Panc1 (cell line): ENCODE results near the gene SH3PXD2A. TPM values are rescaled to one million over a fixed set of nuclear protein-coding genes. Genes with fewer than 3 reads are reported as not detected.

Source experiments
- ATAC-seq: fragments of 200-7000 bp; cut with Tn5 transposase; 2 replicates; pipeline ENCODE4 v1.9.1; 2020; ENCODE audit warnings: mild to moderate bottlenecking, moderate library complexity
- BruUV-seq: library from RNA; stranded (reverse); fragments of 400-500 nt; replicated peaks from 2 replicates; lab custom pipeline; 2021; lab: Mats Ljungman, UMichigan
- CTCF ChIA-PET: fragments of 300-600 bp; sonication (Branson Sonifier 250); formaldehyde crosslinking; loops from one replicate; lab custom pipeline; 2022; ENCODE audit warnings: antibody characterized with exemption; lab: Charles Lee
- POLR2A ChIA-PET: fragments of 300-600 bp; sonication (Branson Sonifier 250); formaldehyde crosslinking; loops from one replicate; lab custom pipeline; 2022; ENCODE audit warnings: antibody characterized with exemption; lab: Charles Lee
- DNase-seq: peaks from one replicate; pipeline ENCODE4 v3.0.0-alpha.2; 2010; ENCODE audit warnings: low read depth, low spot score
- H3K27ac ChIP-seq: 2 replicates; pipeline ENCODE4 v1.5.1; 2011; ENCODE audit warnings: mild to moderate bottlenecking, low read length, inconsistent platforms
- H3K27me3 ChIP-seq: fragments of 200-500 bp; sonication (Bioruptor generic); 2 replicates; pipeline ENCODE4 v1.6.0; 2014; ENCODE audit warnings: low read length, inconsistent platforms; ENCODE audit not compliant: control insufficient read depth, insufficient read depth
- H3K36me3 ChIP-seq: fragments of 200-500 bp; sonication (Bioruptor generic); 2 replicates; pipeline ENCODE4 v1.5.1; 2014; ENCODE audit warnings: inconsistent platforms, mild to moderate bottlenecking, low read length, moderate library complexity; ENCODE audit not compliant: control insufficient read depth, insufficient read depth
- H3K4me1 ChIP-seq: 2 replicates; pipeline ENCODE4 v1.5.1; 2011; ENCODE audit warnings: inconsistent platforms, mild to moderate bottlenecking, low read length, moderate library complexity; ENCODE audit not compliant: control insufficient read depth, insufficient read depth
- H3K4me3 ChIP-seq, 2 experiments: 2 replicates each; pipeline ENCODE4 v1.5.1; 2011 to 2012; ENCODE audit warnings: low read depth in 2 of 2, low read length in 2 of 2, mild to moderate bottlenecking in 2 of 2, inconsistent platforms in 1 of 2, moderate library complexity in 1 of 2
- H3K9me3 ChIP-seq: fragments of 200-500 bp; sonication (Bioruptor generic); 2 replicates; pipeline ENCODE4 v1.5.1; 2014; ENCODE audit warnings: low read depth, mild to moderate bottlenecking, inconsistent platforms, low read length, moderate library complexity; ENCODE audit not compliant: control insufficient read depth, insufficient read depth
- POLR2AphosphoS5 ChIP-seq: IDR thresholded peaks from 2 replicates; pipeline ENCODE4 v1.6.1; 2012; ENCODE audit warnings: mild to moderate bottlenecking, low read depth, low read length, moderate library complexity
- SIN3A ChIP-seq: IDR thresholded peaks from 2 replicates; pipeline ENCODE4 v1.6.1; 2012; ENCODE audit warnings: low read depth, mild to moderate bottlenecking, low read length, moderate library complexity, borderline replicate concordance; ENCODE audit not compliant: insufficient read depth
- TCF7L2 ChIP-seq: IDR thresholded peaks from 2 replicates; pipeline ENCODE4 v1.6.1; 2011; ENCODE audit warnings: mild to moderate bottlenecking, low read depth, low read length, inconsistent platforms
- in situ Hi-C: cut with HindIII; loops from 2 replicates; pipeline ENCODE4 v1.10.0; 2016; ENCODE audit warnings: low sequenced_read_pairs, low pct_unique_long_range_greater_than_20kb
- intact Hi-C: fragments of 100-400 bp; cut with micrococcal nuclease; formaldehyde crosslinking; loops from one replicate; pipeline ENCODE4 v1.10.0; 2022; ENCODE audit not compliant: unreplicated experiment
- total RNA-seq: library from RNA; stranded (reverse); gene quantifications from one replicate; pipeline ENCODE4 v1.2.1, GENCODE V29; 2021; ENCODE audit not compliant: unreplicated experiment
- TF ChIP-seq, protein P1 (sequence below): fragments of 450-650 bp; IDR thresholded peaks from 2 replicates; pipeline ENCODE4 v1.5.1; 2017; ENCODE audit warnings: mild to moderate bottlenecking
- TF ChIP-seq, protein P2 (sequence below), 2 experiments: IDR thresholded peaks; 2 replicates each; pipeline ENCODE4 v1.6.1; 2011 to 2012; ENCODE audit warnings: low read depth in 2 of 2, control low read depth in 1 of 2, low read length in 1 of 2, mild to moderate bottlenecking in 1 of 2, moderate library complexity in 1 of 2; ENCODE audit not compliant: insufficient read depth in 1 of 2

Gene SH3PXD2A
- total RNA-seq, 1 experiment from 2014 or later: 5.7 TPM

DNA sequence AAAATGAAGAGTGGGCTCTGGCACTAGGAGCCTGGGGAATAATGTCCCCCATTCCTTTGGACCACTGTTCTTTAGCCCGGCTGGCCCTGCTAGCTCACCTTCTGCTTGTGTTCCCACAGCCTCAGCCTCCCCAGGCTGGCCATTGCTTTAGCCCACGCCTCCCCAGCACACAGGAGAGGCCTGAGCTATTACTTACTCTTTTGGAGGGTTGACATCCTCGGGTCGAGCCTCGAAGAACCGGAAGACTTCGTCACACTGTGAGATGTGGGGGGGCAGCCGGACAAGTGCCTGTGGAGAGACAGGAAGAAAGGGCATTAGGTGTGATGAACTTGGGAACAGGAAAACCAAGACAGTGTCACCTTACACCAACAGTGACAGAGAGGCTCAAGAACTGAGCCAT is 131.3 kb downstream of the SH3PXD2A start:
- H3K4me1 ChIP-seq: no peaks in the 10 kb centered on the region
- H3K36me3 ChIP-seq: no peaks in the 10 kb centered on the region
- no peak overlapping the region for H3K27ac ChIP-seq
- ChIA-PET POLR2A (no interaction called here), CTCF (no interaction called here)
- DNase-seq (no peak), ATAC-seq (no peak)
- H3K27me3 ChIP-seq: no peaks in the 10 kb centered on the region
- no peaks in the 10 kb centered on the region for H3K9me3 ChIP-seq
- in situ Hi-C loops (no loop called here), intact Hi-C loops (no loop called here)
- BruUV-seq: no TSS peak
- H3K4me3 ChIP-seq: no peak overlapping the region
- TF ChIP-seq SIN3A (no peak), POLR2AphosphoS5 (no peak), TCF7L2 (no peak)
- TF ChIP-seq, protein P1, sequence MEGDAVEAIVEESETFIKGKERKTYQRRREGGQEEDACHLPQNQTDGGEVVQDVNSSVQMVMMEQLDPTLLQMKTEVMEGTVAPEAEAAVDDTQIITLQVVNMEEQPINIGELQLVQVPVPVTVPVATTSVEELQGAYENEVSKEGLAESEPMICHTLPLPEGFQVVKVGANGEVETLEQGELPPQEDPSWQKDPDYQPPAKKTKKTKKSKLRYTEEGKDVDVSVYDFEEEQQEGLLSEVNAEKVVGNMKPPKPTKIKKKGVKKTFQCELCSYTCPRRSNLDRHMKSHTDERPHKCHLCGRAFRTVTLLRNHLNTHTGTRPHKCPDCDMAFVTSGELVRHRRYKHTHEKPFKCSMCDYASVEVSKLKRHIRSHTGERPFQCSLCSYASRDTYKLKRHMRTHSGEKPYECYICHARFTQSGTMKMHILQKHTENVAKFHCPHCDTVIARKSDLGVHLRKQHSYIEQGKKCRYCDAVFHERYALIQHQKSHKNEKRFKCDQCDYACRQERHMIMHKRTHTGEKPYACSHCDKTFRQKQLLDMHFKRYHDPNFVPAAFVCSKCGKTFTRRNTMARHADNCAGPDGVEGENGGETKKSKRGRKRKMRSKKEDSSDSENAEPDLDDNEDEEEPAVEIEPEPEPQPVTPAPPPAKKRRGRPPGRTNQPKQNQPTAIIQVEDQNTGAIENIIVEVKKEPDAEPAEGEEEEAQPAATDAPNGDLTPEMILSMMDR: no peak
- TF ChIP-seq, protein P2, sequence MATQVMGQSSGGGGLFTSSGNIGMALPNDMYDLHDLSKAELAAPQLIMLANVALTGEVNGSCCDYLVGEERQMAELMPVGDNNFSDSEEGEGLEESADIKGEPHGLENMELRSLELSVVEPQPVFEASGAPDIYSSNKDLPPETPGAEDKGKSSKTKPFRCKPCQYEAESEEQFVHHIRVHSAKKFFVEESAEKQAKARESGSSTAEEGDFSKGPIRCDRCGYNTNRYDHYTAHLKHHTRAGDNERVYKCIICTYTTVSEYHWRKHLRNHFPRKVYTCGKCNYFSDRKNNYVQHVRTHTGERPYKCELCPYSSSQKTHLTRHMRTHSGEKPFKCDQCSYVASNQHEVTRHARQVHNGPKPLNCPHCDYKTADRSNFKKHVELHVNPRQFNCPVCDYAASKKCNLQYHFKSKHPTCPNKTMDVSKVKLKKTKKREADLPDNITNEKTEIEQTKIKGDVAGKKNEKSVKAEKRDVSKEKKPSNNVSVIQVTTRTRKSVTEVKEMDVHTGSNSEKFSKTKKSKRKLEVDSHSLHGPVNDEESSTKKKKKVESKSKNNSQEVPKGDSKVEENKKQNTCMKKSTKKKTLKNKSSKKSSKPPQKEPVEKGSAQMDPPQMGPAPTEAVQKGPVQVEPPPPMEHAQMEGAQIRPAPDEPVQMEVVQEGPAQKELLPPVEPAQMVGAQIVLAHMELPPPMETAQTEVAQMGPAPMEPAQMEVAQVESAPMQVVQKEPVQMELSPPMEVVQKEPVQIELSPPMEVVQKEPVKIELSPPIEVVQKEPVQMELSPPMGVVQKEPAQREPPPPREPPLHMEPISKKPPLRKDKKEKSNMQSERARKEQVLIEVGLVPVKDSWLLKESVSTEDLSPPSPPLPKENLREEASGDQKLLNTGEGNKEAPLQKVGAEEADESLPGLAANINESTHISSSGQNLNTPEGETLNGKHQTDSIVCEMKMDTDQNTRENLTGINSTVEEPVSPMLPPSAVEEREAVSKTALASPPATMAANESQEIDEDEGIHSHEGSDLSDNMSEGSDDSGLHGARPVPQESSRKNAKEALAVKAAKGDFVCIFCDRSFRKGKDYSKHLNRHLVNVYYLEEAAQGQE (IDR thresholded peaks at IDR 0.05; ENCODE audit: insufficient read depth in 1 of 2, low read depth in 2 of 2, low read length in 1 of 2): no peak

DNA sequence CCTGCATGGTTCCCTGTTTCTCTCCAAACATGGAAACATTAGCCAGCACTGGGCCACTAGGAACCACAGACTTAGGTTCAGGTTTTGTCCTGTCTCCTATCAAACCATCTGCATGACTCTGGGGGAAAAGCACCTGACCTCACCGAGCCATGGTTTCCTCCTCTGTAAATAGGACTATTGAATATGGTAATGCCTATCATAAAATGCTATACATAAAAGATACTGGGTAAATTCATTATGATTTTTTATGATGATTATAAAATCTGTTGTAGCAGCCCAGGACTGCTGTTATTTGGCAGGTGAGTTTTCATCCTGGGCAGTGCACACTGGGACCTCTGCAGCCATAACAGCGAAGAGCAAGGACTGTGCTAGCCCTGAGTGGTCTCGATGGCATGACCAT is 131.8 kb downstream of the SH3PXD2A start:
- no peak overlapping the region for H3K27ac ChIP-seq

More for the DNA sequence above, 131.8 kb downstream of the SH3PXD2A start:
- TF ChIP-seq SIN3A (no peak), TCF7L2 (no peak), POLR2AphosphoS5 (no peak)
- TF ChIP-seq, protein P1: no peak
- Histone ChIP-seq H3K36me3 (no peaks in the 10 kb centered on the region), H3K4me1 (no peaks in the 10 kb centered on the region), H3K4me3 (no peak overlapping the region), H3K9me3 (no peaks in the 10 kb centered on the region), H3K27me3 (no peaks in the 10 kb centered on the region)
- no peak for DNase-seq
- no TSS peak for BruUV-seq
- ATAC-seq: no peak
- POLR2A ChIA-PET: no interaction called here
- in situ Hi-C loops: no loop called here
- intact Hi-C loops: no loop called here
- CTCF ChIA-PET: no interaction called here
